H1 (cell line): Measurements from ENCODE around the gene DIP2B. TPM values are rescaled to one million over a fixed set of nuclear protein-coding genes. Genes with fewer than 3 reads are reported as not detected.
A peak's percentile ranks its signal among the peaks of the same experiment; 100 is the strongest.

Experiments used
- CTCF ChIA-PET: fragments of 300-600 bp; sonication (Branson Sonifier 250); formaldehyde crosslinking; loops from one replicate; lab custom pipeline; 2021; ENCODE audit not compliant: partially characterized antibody; lab: Charles Lee
- POLR2A ChIA-PET: fragments of 300-600 bp; sonication (Branson Sonifier 250); formaldehyde crosslinking; loops from one replicate; lab custom pipeline; 2021; ENCODE audit warnings: inconsistent platforms; ENCODE audit not compliant: partially characterized antibody; lab: Charles Lee
- DNase-seq, 2 experiments: peaks; one replicate each; pipeline versions ENCODE4 v3.0.0 to v3.0.0-alpha.2; 2010 to 2022; ENCODE audit warnings: low spot score in 2 of 2, low read depth in 1 of 2, mixed read lengths in 1 of 2
- FAIRE-seq: peaks from 2 replicates; lab custom pipeline; 2011; peaks lifted over from hg19 to GRCh38; lab: Jason Lieb, UNC
- H2AFZ ChIP-seq: 2 replicates; pipeline ENCODE4 v1.8.1; 2012; ENCODE audit warnings: low read length, inconsistent platforms
- H2AK5ac ChIP-seq: 2 replicates; pipeline ENCODE4 v1.6.1; 2013; ENCODE audit warnings: low read depth, low read length
- H2BK120ac ChIP-seq: replicated peaks from 2 replicates; pipeline ENCODE3; 2013; ENCODE audit warnings: low read depth, low read length, inconsistent platforms
- H2BK12ac ChIP-seq: 2 replicates; pipeline ENCODE4 v1.6.1; 2013; ENCODE audit warnings: low read depth, low read length
- H2BK15ac ChIP-seq: 2 replicates; pipeline ENCODE4 v1.6.1; 2013; ENCODE audit warnings: low read length
- H2BK20ac ChIP-seq: 2 replicates; pipeline ENCODE4 v1.6.1; 2013; ENCODE audit warnings: low read length
- H2BK5ac ChIP-seq: 2 replicates; pipeline ENCODE4 v1.6.1; 2013; ENCODE audit warnings: low read depth, low read length
- H3K14ac ChIP-seq: 2 replicates; pipeline ENCODE4 v1.6.1; 2013; ENCODE audit warnings: inconsistent platforms; ENCODE audit not compliant: insufficient read length
- H3K18ac ChIP-seq: 2 replicates; pipeline ENCODE4 v1.6.1; 2013; ENCODE audit warnings: low read length; ENCODE audit errors: extremely low read depth
- H3K23ac ChIP-seq: 2 replicates; pipeline ENCODE4 v1.6.1; 2013; ENCODE audit warnings: inconsistent platforms; ENCODE audit not compliant: insufficient read length
- H3K23me2 ChIP-seq: 2 replicates; pipeline ENCODE4 v1.6.1; 2013; ENCODE audit warnings: low read depth, low read length
- H3K27ac ChIP-seq: 2 replicates; pipeline ENCODE4 v1.6.1; 2011; ENCODE audit warnings: low read depth, low read length, inconsistent platforms
- H3K27me3 ChIP-seq, 4 experiments: replicated peaks in 1 of 4; 1 replicate in 1 of 4; 2 replicates in 3 of 4; pipeline versions ENCODE4 v1.6.1 to v1.8.1; 2011 to 2013; ENCODE audit warnings: low read length in 3 of 4, mild to moderate bottlenecking in 3 of 4, inconsistent platforms in 2 of 4, mixed read lengths in 2 of 4, moderate library complexity in 1 of 4; ENCODE audit not compliant: control insufficient read depth in 3 of 4, insufficient read depth in 3 of 4; ENCODE audit errors: extremely low read depth in 1 of 4
- H3K36me3 ChIP-seq, 4 experiments: 2 replicates each; pipeline versions ENCODE4 v1.6.1 to v1.8.1; 2011 to 2013; ENCODE audit warnings: mild to moderate bottlenecking in 4 of 4, low read length in 3 of 4, moderate library complexity in 2 of 4, control low read depth in 1 of 4, inconsistent platforms in 1 of 4; ENCODE audit not compliant: insufficient read depth in 4 of 4, control insufficient read depth in 2 of 4
- H3K4ac ChIP-seq: replicated peaks from 2 replicates; pipeline ENCODE3; 2013; ENCODE audit warnings: low read length, low read depth, mixed read lengths, inconsistent platforms; ENCODE audit not compliant: insufficient read length
- H3K4me1 ChIP-seq, 4 experiments: replicated peaks in 1 of 4; 1 replicate in 1 of 4; 2 replicates in 3 of 4; pipeline versions ENCODE4 v1.6.1 to v1.8.1; 2011 to 2013; ENCODE audit warnings: low read length in 3 of 4, inconsistent platforms in 2 of 4, mixed read lengths in 1 of 4; ENCODE audit not compliant: insufficient read depth in 4 of 4, control insufficient read depth in 3 of 4
- H3K4me2 ChIP-seq, 2 experiments: 2 replicates each; pipeline versions ENCODE4 v1.6.1 to v1.8.1; 2011 to 2013; ENCODE audit warnings: low read depth in 2 of 2, low read length in 2 of 2, control low read depth in 1 of 2, inconsistent platforms in 1 of 2, mild to moderate bottlenecking in 1 of 2; ENCODE audit not compliant: insufficient read depth in 1 of 2
- H3K4me3 ChIP-seq, 4 experiments: fragments of 200-600, 300-600 bp in 1 of 4; sonication (generic), shearing (Covaris generic), sonication (Bioruptor Twin) in 1 of 4; 2 replicates each; pipeline versions ENCODE4 v1.5.1 to v1.8.1; 2011 to 2016; ENCODE audit warnings: low read length in 4 of 4, low read depth in 3 of 4, control low read depth in 2 of 4, inconsistent platforms in 2 of 4, mild to moderate bottlenecking in 2 of 4, mixed read lengths in 1 of 4, moderate library complexity in 1 of 4; ENCODE audit not compliant: insufficient read depth in 2 of 4; ENCODE audit errors: extremely low read depth in 1 of 4
- H3K56ac ChIP-seq: replicated peaks from 2 replicates; pipeline ENCODE3; 2013; ENCODE audit warnings: low read depth, mild to moderate bottlenecking, mixed read lengths, low read length, inconsistent platforms; ENCODE audit not compliant: insufficient read length
- H3K79me1 ChIP-seq: 2 replicates; pipeline ENCODE4 v1.6.1; 2013; ENCODE audit warnings: low read depth, low read length, control low read depth
- H3K79me2 ChIP-seq, 2 experiments: 2 replicates each; pipeline versions ENCODE4 v1.6.1 to v1.8.1; 2012 to 2013; ENCODE audit warnings: low read length in 2 of 2, mild to moderate bottlenecking in 2 of 2, inconsistent platforms in 1 of 2; ENCODE audit not compliant: insufficient read depth in 2 of 2, control insufficient read depth in 1 of 2
- H3K9ac ChIP-seq, 4 experiments: replicated peaks in 1 of 4; 1 replicate in 1 of 4; 2 replicates in 3 of 4; pipeline versions ENCODE4 v1.6.1 to v1.8.1; 2011 to 2013; ENCODE audit warnings: low read depth in 3 of 4, low read length in 3 of 4, control low read depth in 2 of 4, mild to moderate bottlenecking in 2 of 4, moderate library complexity in 2 of 4, inconsistent platforms in 1 of 4; ENCODE audit errors: extremely low read depth in 1 of 4
- H3K9me3 ChIP-seq, 2 experiments: 2 replicates each; pipeline versions ENCODE4 v1.6.1 to v1.8.1; 2012 to 2013; ENCODE audit warnings: mild to moderate bottlenecking in 2 of 2, moderate library complexity in 2 of 2, control low read depth in 1 of 2, inconsistent platforms in 1 of 2, low read depth in 1 of 2, low read length in 1 of 2, mixed read lengths in 1 of 2; ENCODE audit not compliant: insufficient read depth in 2 of 2
- H4K20me1 ChIP-seq, 2 experiments: replicated peaks in 1 of 2; 2 replicates each; pipeline versions ENCODE3 to v1.8.1; 2011 to 2013; ENCODE audit warnings: inconsistent platforms in 2 of 2, low read length in 2 of 2, mild to moderate bottlenecking in 1 of 2; ENCODE audit not compliant: insufficient read depth in 2 of 2, control insufficient read depth in 1 of 2
- H4K5ac ChIP-seq: 2 replicates; pipeline ENCODE4 v1.6.1; 2013; ENCODE audit warnings: low read length, low read depth, mixed read lengths, inconsistent platforms; ENCODE audit not compliant: insufficient read length
- H4K8ac ChIP-seq: 2 replicates; pipeline ENCODE4 v1.8.0; 2013; ENCODE audit warnings: mild to moderate bottlenecking, moderate library complexity, low read length, inconsistent platforms; ENCODE audit not compliant: insufficient read depth; ENCODE audit errors: extremely low read depth
- H4K91ac ChIP-seq: replicated peaks from 2 replicates; pipeline ENCODE3; 2013; ENCODE audit warnings: low read length, mixed read lengths, inconsistent platforms; ENCODE audit not compliant: insufficient read length
- CTBP2 ChIP-seq: IDR thresholded peaks from 2 replicates; pipeline ENCODE4 v1.7.0; 2011; ENCODE audit warnings: borderline replicate concordance, mild to moderate bottlenecking, moderate library complexity, mixed read lengths, low read length; ENCODE audit not compliant: insufficient read depth, insufficient read length
- EGR1 ChIP-seq: IDR thresholded peaks from 2 replicates; pipeline ENCODE4 v1.6.1; 2011; ENCODE audit warnings: low read depth, low read length, borderline replicate concordance
- EZH2 ChIP-seq: fragments of 200-600 bp; sonication (generic); IDR thresholded peaks from 2 replicates; pipeline ENCODE4 v1.7.1; 2012; ENCODE audit warnings: low read depth, mild to moderate bottlenecking, moderate library complexity, low read length, inconsistent platforms; ENCODE audit not compliant: severe bottlenecking
- KDM1A ChIP-seq: fragments of 200-600, 300-600 bp; sonication (generic); IDR thresholded peaks from 2 replicates; pipeline ENCODE4 v1.7.1; 2016; ENCODE audit warnings: mild to moderate bottlenecking, low read length, borderline replicate concordance
- NANOG ChIP-seq: IDR thresholded peaks from 2 replicates; pipeline ENCODE4 v1.6.1; 2011; ENCODE audit warnings: low read length, low read depth, mild to moderate bottlenecking, inconsistent platforms; ENCODE audit not compliant: insufficient read depth, poor library complexity, severe bottlenecking
- POU5F1 ChIP-seq: IDR thresholded peaks from 2 replicates; pipeline ENCODE4 v1.6.1; 2011; ENCODE audit warnings: low read depth, mild to moderate bottlenecking, low read length, moderate library complexity
- SAP30 ChIP-seq: fragments of 300-600 bp; sonication (generic); IDR thresholded peaks from 2 replicates; pipeline ENCODE4 v1.7.1; 2012; ENCODE audit warnings: low read length, moderate library complexity, mild to moderate bottlenecking, inconsistent platforms; ENCODE audit not compliant: insufficient read depth, insufficient replicate concordance
- SIRT6 ChIP-seq: IDR thresholded peaks from one replicate; pipeline ENCODE4 v1.7.1; 2012; ENCODE audit warnings: low read length, inconsistent platforms
- TCF12 ChIP-seq: IDR thresholded peaks from 2 replicates; pipeline ENCODE4 v1.6.1; 2011; ENCODE audit warnings: low read depth, mild to moderate bottlenecking, low read length
- YY1 ChIP-seq: IDR thresholded peaks from 2 replicates; pipeline ENCODE4 v1.6.1; 2011; ENCODE audit warnings: low read depth, mild to moderate bottlenecking, low read length
- WGBS, 2 experiments: shearing (Covaris generic) in 1 of 2; methylation state at CpG; one replicate each; pipeline versions ENCODE4 v1.1.6 to v1.1.7; 2013 to 2015; ENCODE audit warnings: low lambda C conversion rate in 2 of 2, mixed read lengths in 2 of 2, inconsistent platforms in 1 of 2, low coverage in 1 of 2, missing lambda C conversion rate in 1 of 2; ENCODE audit not compliant: insufficient replicate concordance in 2 of 2, insufficient coverage in 1 of 2, insufficient read length in 1 of 2; ENCODE audit errors: extremely low coverage in 1 of 2, missing lambda C conversion rate in 1 of 2; 5-methylcytosine and 5-hydroxymethylcytosine counted together
- polyA plus RNA-seq, 7 experiments: library from polyadenylated mRNA; depleted of rRNA in 3 of 7; stranded (reverse) in 5 of 7; unstranded in 2 of 7; fragments of >200 nt in 5 of 7; fragments of 200-250 nt in 2 of 7; gene quantifications; 1 replicate in 5 of 7; 2 replicates in 1 of 7; 4 replicates in 1 of 7; pipeline versions ENCODE4 v1.2.1 to v1.2.3, GENCODE V29; 2011 to 2013; ENCODE audit warnings: missing spikeins in 2 of 7, mixed read lengths in 2 of 7
- total RNA-seq: library from RNA; stranded (reverse); fragmentation: NEBNext Ultra II Directional; extraction: Animal tissue kit (Norgen Biotek cat#: 25700); gene quantifications from 2 replicates; pipeline ENCODE4 v1.2.1, GENCODE V29; 2021
- TF ChIP-seq, protein P1 (sequence below): IDR thresholded peaks from 2 replicates; pipeline ENCODE4 v1.6.1; 2012; ENCODE audit warnings: inconsistent platforms

Gene DIP2B
- total and polyA plus RNA-seq, 2 of the 8 experiments (the other 6 are each of a cell fraction or from before 2014, with no cell fraction given): 11.1 to 29.6 TPM

DNA sequence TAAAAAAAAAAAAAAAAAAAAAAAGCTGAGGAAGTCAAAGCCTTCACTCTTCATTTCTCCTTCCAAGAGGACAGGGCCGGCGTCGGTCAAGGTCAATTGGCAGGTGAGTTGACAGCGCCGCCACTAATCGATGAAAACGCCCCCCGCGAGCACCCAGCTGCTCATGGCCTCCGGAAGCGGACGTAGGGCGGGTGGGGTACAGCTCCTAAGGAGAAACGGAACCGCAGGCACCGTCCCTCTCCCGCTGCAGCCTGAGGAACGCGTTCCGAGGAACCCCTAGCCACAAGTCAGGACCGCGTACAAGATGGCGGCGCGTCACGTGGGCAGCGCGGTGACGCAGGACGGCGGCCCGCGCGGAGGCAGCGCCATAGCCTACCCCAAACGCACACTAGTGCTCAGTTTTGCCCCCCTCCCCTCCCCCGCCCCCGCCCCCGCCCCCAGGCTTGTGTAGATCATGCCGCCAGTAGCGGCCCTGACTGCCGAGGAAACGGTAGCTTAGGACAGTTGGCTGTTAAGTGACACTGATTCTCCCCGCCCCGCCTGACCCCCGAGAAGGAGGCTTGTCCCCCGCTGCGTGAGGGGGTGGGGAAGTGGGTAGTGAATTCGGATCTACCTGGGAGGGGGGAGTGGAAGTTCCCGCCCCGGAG is 259.0 kb downstream of the DIP2B start, which contains the start of gene ATF1:
ATF1 (plus strand) TSS at position 463 of the 647 bp plus-strand sequence. CDS start 16,045 bp downstream, outside the sequence.
- Histone ChIP-seq H3K27ac (peak within 1 kb of the TSS; percentile 97), H3K36me3 (no peaks in the 10 kb centered on the region), H2AFZ (peak within 1 kb of the TSS; percentile 85; the same call in 1 of the 2 replicates), H3K79me2 (peaks cover 5 to 49% of the 10 kb centered on the region in 2 experiments; a peak in 2 of 4 replicates), H2BK120ac (no peak within 1 kb of the TSS), H3K18ac (peak within 1 kb of the TSS; percentile 90), H3K56ac (peak within 1 kb of the TSS; percentile 92), H3K23ac (no peak within 1 kb of the TSS), H3K9ac (peak within 1 kb of the TSS; percentile 83 to 91 (median 86)), H2BK12ac (peak within 1 kb of the TSS; percentile 39; the same call in 1 of the 2 replicates), H2BK5ac (peak within 1 kb of the TSS; percentile 97), H4K20me1 (no peaks in the 10 kb centered on the region), H3K23me2 (peaks cover 5% of the 10 kb centered on the region), H3K27me3 (no peaks in the 10 kb centered on the region), H3K4me2 (peak within 1 kb of the TSS; percentile 72 to 82), H3K9me3 (no peaks in the 10 kb centered on the region), H3K4me1 (peaks cover 0 to 7% (median 3%) of the 10 kb centered on the region in 4 experiments; a peak in 4 of 7 replicates), H2BK15ac (no peak within 1 kb of the TSS), H4K91ac (peak within 1 kb of the TSS; percentile 95), H3K4ac (peak within 1 kb of the TSS; percentile 94), H3K79me1 (no peaks in the 10 kb centered on the region), H3K4me3 (peak within 1 kb of the TSS; percentile 64 to 94 (median 72)), H4K5ac (peak within 1 kb of the TSS; percentile 96), H2BK20ac (no peak within 1 kb of the TSS), H4K8ac (peak within 1 kb of the TSS; percentile 95), H3K14ac (peak within 1 kb of the TSS; percentile 29), H2AK5ac (no peak within 1 kb of the TSS)
- FAIRE-seq (no peak), DNase-seq (peak; percentile 83 to 91)
- ChIA-PET POLR2A (interaction anchor here (0.6 to 2.6 kb wide), 12 partner anchors 10 to 480 kb away, joined by 3 to 22 read pairs (median 5); partner anchors contain the start of genes DIP2B, LARP4 and LIMA1), CTCF (interaction anchor here (0.6 to 1.7 kb wide), 6 partner anchors 10 to 1518 kb away, joined by 3 to 7 read pairs (median 4); partner anchors contain the start of gene DIP2B)
- 1% methylated on average over 39 of the region's 51 CpGs; no CpG with 5 or more reads in 1 of the 2 experiments for WGBS, 2 experiments
- TF ChIP-seq NANOG (peak; percentile 21), POU5F1 (no peak), EGR1 (no peak; the same call in 1 of the 2 replicates), CTBP2 (no peak), KDM1A (no peak), SAP30 (no peak), SIRT6 (no peak), EZH2 (no peak), TCF12 (no peak), YY1 (peak; percentile 97)
- TF ChIP-seq, protein P1, sequence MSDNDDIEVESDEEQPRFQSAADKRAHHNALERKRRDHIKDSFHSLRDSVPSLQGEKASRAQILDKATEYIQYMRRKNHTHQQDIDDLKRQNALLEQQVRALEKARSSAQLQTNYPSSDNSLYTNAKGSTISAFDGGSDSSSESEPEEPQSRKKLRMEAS: peak; percentile 95
